HG02852 (cell line): ENCODE measurements around the gene BYSL.
A peak's percentile ranks its signal among the peaks of the same experiment; 100 is the strongest.

ENCODE experiments used
- ATAC-seq: cut with Tn5 transposase; IDR thresholded peaks from one replicate; pipeline ENCODE4 v1.9.1; 2021; ENCODE audit warnings: mild to moderate bottlenecking, moderate library complexity; ENCODE audit not compliant: unreplicated experiment

BYSL gene

GRCh38 chr6:41920921-41921711 is at the start of gene BYSL, which contains the start of gene MED20:
Gene BYSL, plus strand, starts transcription at chr6:41921499. Its CDS starts 64 bp downstream, at chr6:41921563.
Gene MED20, minus strand, starts transcription at chr6:41921139. Its CDS starts 121 bp downstream, at chr6:41921018.
- ATAC-seq: peak; percentile 83

GRCh38 chr6:41871691-41872090 is 49.6 kb upstream of the BYSL start:
- no peak for ATAC-seq

- no peak for ATAC-seq
Measured at GRCh38 chr6:41872147-41872546, 49.2 kb upstream of the BYSL start.

- no peak for ATAC-seq
Measured at GRCh38 chr6:41874741-41875140, 46.6 kb upstream of the BYSL start.

GRCh38 chr6:41877051-41877680 is 44.1 kb upstream of the BYSL start:
- ATAC-seq: no peak

GRCh38 chr6:41878246-41878645 is 43.1 kb upstream of the BYSL start:
- no peak for ATAC-seq

GRCh38 chr6:41878961-41879405 is 42.3 kb upstream of the BYSL start:
- ATAC-seq: no peak

GRCh38 chr6:41881506-41881905 is 39.8 kb upstream of the BYSL start:
- ATAC-seq: no peak

- ATAC-seq: no peak
Measured at GRCh38 chr6:41884957-41885356, 36.3 kb upstream of the BYSL start.

- ATAC-seq: no peak
Measured at GRCh38 chr6:41885930-41886329, 35.4 kb upstream of the BYSL start.

- ATAC-seq: no peak
Measured at GRCh38 chr6:41887331-41887751, 34.0 kb upstream of the BYSL start.

- no peak for ATAC-seq
Measured at GRCh38 chr6:41892921-41893564, 28.3 kb upstream of the BYSL start.

GRCh38 chr6:41894366-41895299 is 26.7 kb upstream of the BYSL start:
- ATAC-seq: peak; percentile 27

- ATAC-seq: peak; percentile 76
Measured at GRCh38 chr6:41895300-41896233, 25.7 kb upstream of the BYSL start, which contains the start of gene USP49. Gene USP49, minus strand, starts transcription at chr6:41895375. Its CDS starts 88,392 bp downstream, at chr6:41806983.

GRCh38 chr6:41896281-41896680 is 25.0 kb upstream of the BYSL start:
- ATAC-seq: no peak

- no peak for ATAC-seq
Measured at GRCh38 chr6:41900861-41901260, 20.4 kb upstream of the BYSL start.

GRCh38 chr6:41901882-41902519 is 19.3 kb upstream of the BYSL start:
- no peak for ATAC-seq

- ATAC-seq: no peak
Measured at GRCh38 chr6:41909727-41910126, 11.6 kb upstream of the BYSL start.

- no peak for ATAC-seq
Measured at GRCh38 chr6:41914343-41914742, 7.0 kb upstream of the BYSL start.
